ENCODE results near the gene UBE3C.

Gene UBE3C

GRCh38 chr7:157149317-157149716 is 10.6 kb downstream of the UBE3C start:
- TF ChIP-seq TAF1 (IDR thresholded peaks at IDR 0.05; ENCODE audit: borderline replicate concordance, insufficient read depth, low read length) (no peak), POLR2AphosphoS5 (IDR thresholded peaks at IDR 0.05; ENCODE audit: low read depth, low read length) (no peak), REST (IDR thresholded peaks at IDR 0.05; ENCODE audit: insufficient read depth in 1 of 2, low read depth in 2 of 2, low read length in 2 of 2) (no peak), SIN3A (IDR thresholded peaks at IDR 0.05; ENCODE audit: borderline replicate concordance, insufficient read depth, low read length) (no peak), FOXP2 (optimal IDR thresholded peaks at IDR 0.05; ENCODE audit: borderline replicate concordance, extremely low read depth, extremely low read length, insufficient read depth) (no peak)

GRCh38 chr7:157150882-157151281 is 12.2 kb downstream of the UBE3C start:
- TF ChIP-seq FOXP2 (optimal IDR thresholded peaks at IDR 0.05; ENCODE audit: borderline replicate concordance, extremely low read depth, extremely low read length, insufficient read depth) (no peak), POLR2AphosphoS5 (IDR thresholded peaks at IDR 0.05; ENCODE audit: low read depth, low read length) (no peak), TAF1 (IDR thresholded peaks at IDR 0.05; ENCODE audit: borderline replicate concordance, insufficient read depth, low read length) (no peak), REST (IDR thresholded peaks at IDR 0.05; ENCODE audit: insufficient read depth in 1 of 2, low read depth in 2 of 2, low read length in 2 of 2) (no peak), SIN3A (IDR thresholded peaks at IDR 0.05; ENCODE audit: borderline replicate concordance, insufficient read depth, low read length) (no peak)

- TF ChIP-seq REST (IDR thresholded peaks at IDR 0.05; ENCODE audit: insufficient read depth in 1 of 2, low read depth in 2 of 2, low read length in 2 of 2) (no peak), FOXP2 (optimal IDR thresholded peaks at IDR 0.05; ENCODE audit: borderline replicate concordance, extremely low read depth, extremely low read length, insufficient read depth) (no peak), SIN3A (IDR thresholded peaks at IDR 0.05; ENCODE audit: borderline replicate concordance, insufficient read depth, low read length) (no peak), TAF1 (IDR thresholded peaks at IDR 0.05; ENCODE audit: borderline replicate concordance, insufficient read depth, low read length) (no peak), POLR2AphosphoS5 (IDR thresholded peaks at IDR 0.05; ENCODE audit: low read depth, low read length) (no peak)
Observed at GRCh38 chr7:157151626-157152339, 13.1 kb downstream of the UBE3C start.

GRCh38 chr7:157152391-157152937 is 13.7 kb downstream of the UBE3C start:
- TF ChIP-seq POLR2AphosphoS5 (IDR thresholded peaks at IDR 0.05; ENCODE audit: low read depth, low read length) (no peak), TAF1 (IDR thresholded peaks at IDR 0.05; ENCODE audit: borderline replicate concordance, insufficient read depth, low read length) (no peak), SIN3A (IDR thresholded peaks at IDR 0.05; ENCODE audit: borderline replicate concordance, insufficient read depth, low read length) (no peak), FOXP2 (optimal IDR thresholded peaks at IDR 0.05; ENCODE audit: borderline replicate concordance, extremely low read depth, extremely low read length, insufficient read depth) (no peak), REST (IDR thresholded peaks at IDR 0.05; ENCODE audit: insufficient read depth in 1 of 2, low read depth in 2 of 2, low read length in 2 of 2) (no peak)
